Caco-2 (cell line): ENCODE data around the gene BCAN. TPM values are rescaled to one million over a fixed set of nuclear protein-coding genes. Genes with fewer than 3 reads are reported as not detected.

Source experiments
- BruUV-seq: library from RNA; stranded (reverse); fragments of 400-500 nt; replicated peaks from 2 replicates; lab custom pipeline; 2021; lab: Mats Ljungman, UMichigan
- CTCF ChIA-PET: fragments of 300-600 bp; sonication (Branson Sonifier 250); formaldehyde crosslinking; loops from one replicate; lab custom pipeline; 2022; ENCODE audit warnings: antibody characterized with exemption; lab: Charles Lee
- POLR2A ChIA-PET: fragments of 300-600 bp; sonication (Branson Sonifier 250); formaldehyde crosslinking; loops from one replicate; lab custom pipeline; 2022; ENCODE audit warnings: antibody characterized with exemption; lab: Charles Lee
- DNase-seq, 2 experiments: peaks; one replicate each; pipeline versions ENCODE4 v3.0.0 to v3.0.0-alpha.2; 2020 to 2022
- H3K27me3 ChIP-seq: replicated peaks from 2 replicates; pipeline ENCODE4 v1.6.0; 2011; ENCODE audit warnings: low read length; ENCODE audit not compliant: control insufficient read depth, insufficient read depth
- H3K36me3 ChIP-seq: 2 replicates; pipeline ENCODE4 v1.5.1; 2011; ENCODE audit warnings: low read length; ENCODE audit not compliant: control insufficient read depth, insufficient read depth
- H3K4me1 ChIP-seq: fragments of 250-450 bp; sonication (Bioruptor Pico); 2 replicates; pipeline ENCODE4 v1.5.1; 2020; ENCODE audit warnings: mild to moderate bottlenecking
- H3K4me3 ChIP-seq: 2 replicates; pipeline ENCODE4 v1.5.1; 2011; ENCODE audit warnings: low read depth, mild to moderate bottlenecking, control low read depth, low read length
- H3K9me3 ChIP-seq: fragments of 250-450 bp; sonication (Bioruptor Pico); 2 replicates; pipeline ENCODE4 v1.5.1; 2020; ENCODE audit warnings: mild to moderate bottlenecking, moderate library complexity
- H3K27ac Mint-ChIP-seq: one replicate; pipeline ENCODE4 v1.8.0; 2022; ENCODE audit warnings: mixed read lengths; ENCODE audit not compliant: unreplicated experiment
- H3K27me3 Mint-ChIP-seq: one replicate; pipeline ENCODE4 v1.8.0; 2022; ENCODE audit warnings: mixed read lengths; ENCODE audit not compliant: insufficient read depth, unreplicated experiment
- H3K36me3 Mint-ChIP-seq: one replicate; pipeline ENCODE4 v1.8.0; 2022; ENCODE audit warnings: mild to moderate bottlenecking, mixed read lengths; ENCODE audit not compliant: insufficient read depth, unreplicated experiment
- H3K4me1 Mint-ChIP-seq: one replicate; pipeline ENCODE4 v1.8.0; 2022; ENCODE audit warnings: low read depth, mixed read lengths; ENCODE audit not compliant: unreplicated experiment
- H3K4me3 Mint-ChIP-seq: one replicate; pipeline ENCODE4 v1.8.0; 2022; ENCODE audit warnings: mild to moderate bottlenecking, moderate library complexity, mixed read lengths; ENCODE audit not compliant: unreplicated experiment
- H3K9me3 Mint-ChIP-seq: one replicate; pipeline ENCODE4 v1.8.0; 2022; ENCODE audit warnings: mixed read lengths; ENCODE audit not compliant: unreplicated experiment
- intact Hi-C: fragments of 100-400 bp; cut with micrococcal nuclease; formaldehyde crosslinking; loops from one replicate; pipeline ENCODE4 v1.10.0; 2022; ENCODE audit not compliant: unreplicated experiment
- total RNA-seq: library from RNA; stranded (reverse); gene quantifications from 2 replicates; pipeline ENCODE4 v1.2.3, GENCODE V29; 2022
- TF ChIP-seq, protein P1 (sequence below), 2 experiments: fragments of 200-600 bp in 1 of 2; IDR thresholded peaks; 1 replicate in 1 of 2; 2 replicates in 1 of 2; pipeline versions ENCODE4 v1.5.1 to v1.8.0; 2011 to 2022; ENCODE audit warnings: antibody characterized with exemption in 1 of 2, control low read depth in 1 of 2, inconsistent platforms in 1 of 2, low read depth in 1 of 2, low read length in 1 of 2, mild to moderate bottlenecking in 1 of 2, moderate library complexity in 1 of 2; ENCODE audit not compliant: insufficient read depth in 1 of 2, severe bottlenecking in 1 of 2, unreplicated experiment in 1 of 2

Gene BCAN
- total RNA-seq, 1 experiment from 2014 or later = not detected

GRCh38 chr1:156655904-156656516 lies 14.1 kb downstream of the BCAN start:
- TF ChIP-seq, protein P1, sequence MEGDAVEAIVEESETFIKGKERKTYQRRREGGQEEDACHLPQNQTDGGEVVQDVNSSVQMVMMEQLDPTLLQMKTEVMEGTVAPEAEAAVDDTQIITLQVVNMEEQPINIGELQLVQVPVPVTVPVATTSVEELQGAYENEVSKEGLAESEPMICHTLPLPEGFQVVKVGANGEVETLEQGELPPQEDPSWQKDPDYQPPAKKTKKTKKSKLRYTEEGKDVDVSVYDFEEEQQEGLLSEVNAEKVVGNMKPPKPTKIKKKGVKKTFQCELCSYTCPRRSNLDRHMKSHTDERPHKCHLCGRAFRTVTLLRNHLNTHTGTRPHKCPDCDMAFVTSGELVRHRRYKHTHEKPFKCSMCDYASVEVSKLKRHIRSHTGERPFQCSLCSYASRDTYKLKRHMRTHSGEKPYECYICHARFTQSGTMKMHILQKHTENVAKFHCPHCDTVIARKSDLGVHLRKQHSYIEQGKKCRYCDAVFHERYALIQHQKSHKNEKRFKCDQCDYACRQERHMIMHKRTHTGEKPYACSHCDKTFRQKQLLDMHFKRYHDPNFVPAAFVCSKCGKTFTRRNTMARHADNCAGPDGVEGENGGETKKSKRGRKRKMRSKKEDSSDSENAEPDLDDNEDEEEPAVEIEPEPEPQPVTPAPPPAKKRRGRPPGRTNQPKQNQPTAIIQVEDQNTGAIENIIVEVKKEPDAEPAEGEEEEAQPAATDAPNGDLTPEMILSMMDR (IDR thresholded peaks at IDR 0.05; ENCODE audit: insufficient read depth in 1 of 2, low read depth in 1 of 2, low read length in 1 of 2, severe bottlenecking in 1 of 2, unreplicated experiment in 1 of 2) = no peak
- Histone ChIP-seq H3K27me3 (no peaks in the 10 kb centered on the region), H3K4me3 (no peak overlapping the region), H3K9me3 (no peaks in the 10 kb centered on the region), H3K4me1 (peaks cover 11% of the 10 kb centered on the region), H3K36me3 (no peaks in the 10 kb centered on the region)
- Mint-ChIP-seq H3K27ac (no peak overlapping the region), H3K4me3 (no peak overlapping the region), H3K9me3 (no peaks in the 10 kb centered on the region), H3K4me1 (peaks cover 18% of the 10 kb centered on the region), H3K27me3 (peaks cover 9% of the 10 kb centered on the region), H3K36me3 (peaks cover 4% of the 10 kb centered on the region)
- DNase-seq = no peak
- BruUV-seq = no TSS peak
- intact Hi-C loops = no loop called here
- ChIA-PET CTCF (interaction anchor here (1.0 to 1.2 kb wide), 2 partner anchors 13 to 31 kb away, joined by 3 read pairs; no protein-coding TSS in a partner anchor), POLR2A (no interaction called here)

GRCh38 chr1:156656806-156657740 lies 15.2 kb downstream of the BCAN start:
- H3K4me3 ChIP-seq = no peak overlapping the region
- no peak overlapping the region for H3K4me3 Mint-ChIP-seq
- H3K4me1 ChIP-seq = peaks cover 17% of the 10 kb centered on the region
- no peaks in the 10 kb centered on the region for H3K9me3 ChIP-seq
- intact Hi-C loops = loop anchor here (1.0 kb wide), 1 partner anchor 30 kb away; no protein-coding TSS in a partner anchor
- no peak overlapping the region for H3K27ac Mint-ChIP-seq
- no peaks in the 10 kb centered on the region for H3K36me3 ChIP-seq
- peak in 1 of 2 experiments; percentile 82 for DNase-seq
- H3K27me3 Mint-ChIP-seq = peaks cover 8% of the 10 kb centered on the region
- H3K27me3 ChIP-seq = no peaks in the 10 kb centered on the region
- CTCF ChIA-PET = interaction anchor here (1.0 to 1.5 kb wide), 4 partner anchors 20 to 33 kb away, joined by 3 to 6 read pairs (median 5); partner anchors contain the start of gene NES
- POLR2A ChIA-PET = no interaction called here
- H3K36me3 Mint-ChIP-seq = peaks cover 4% of the 10 kb centered on the region
- peaks cover 26% of the 10 kb centered on the region for H3K4me1 Mint-ChIP-seq
- TF ChIP-seq, protein P1 (IDR thresholded peaks at IDR 0.05; ENCODE audit: insufficient read depth in 1 of 2, low read depth in 1 of 2, low read length in 1 of 2, severe bottlenecking in 1 of 2, unreplicated experiment in 1 of 2) = peak; percentile 95 to 96
- H3K9me3 Mint-ChIP-seq = no peaks in the 10 kb centered on the region
- BruUV-seq = no TSS peak

DNA sequence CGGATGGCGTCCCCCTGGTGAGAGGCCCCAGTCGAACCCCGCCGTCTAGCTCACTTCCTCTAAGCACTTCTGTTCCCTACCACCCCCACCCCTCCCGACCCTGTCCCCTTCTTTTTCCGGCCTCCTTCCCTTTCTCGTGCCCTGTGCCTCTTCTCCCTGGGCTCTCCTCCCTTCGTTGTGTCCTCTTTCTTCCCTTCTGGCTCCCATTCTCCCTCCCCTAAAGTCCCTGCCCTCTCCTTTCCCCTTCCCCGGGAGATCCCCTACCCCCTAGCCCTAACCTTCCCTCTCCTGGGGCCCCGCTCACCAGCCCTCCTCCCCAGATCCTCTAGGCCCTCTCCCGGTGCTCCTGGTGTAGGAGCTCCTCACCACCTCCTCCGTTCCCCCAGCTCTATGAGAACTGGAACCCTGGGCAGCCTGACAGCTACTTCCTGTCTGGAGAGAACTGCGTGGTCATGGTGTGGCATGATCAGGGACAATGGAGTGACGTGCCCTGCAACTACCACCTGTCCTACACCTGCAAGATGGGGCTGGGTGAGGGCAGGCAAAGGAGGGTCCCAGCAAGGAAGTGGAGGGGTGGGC lies 15.9 kb downstream of the BCAN start:
- CTCF ChIA-PET = interaction anchor here (0.6 to 1.5 kb wide), 4 partner anchors 19 to 34 kb away, joined by 5 to 6 read pairs (median 5); partner anchors contain the start of gene NES
- peaks cover 24% of the 10 kb centered on the region for H3K4me1 ChIP-seq
- Mint-ChIP-seq H3K36me3 (peaks cover 4% of the 10 kb centered on the region), H3K27me3 (peaks cover 7% of the 10 kb centered on the region), H3K4me3 (no peak overlapping the region), H3K27ac (no peak overlapping the region), H3K9me3 (no peaks in the 10 kb centered on the region), H3K4me1 (peaks cover 31% of the 10 kb centered on the region)
- no peaks in the 10 kb centered on the region for H3K9me3 ChIP-seq
- DNase-seq = no peak
- TF ChIP-seq, protein P1 (IDR thresholded peaks at IDR 0.05; ENCODE audit: insufficient read depth in 1 of 2, low read depth in 1 of 2, low read length in 1 of 2, severe bottlenecking in 1 of 2, unreplicated experiment in 1 of 2) = no peak
- no peaks in the 10 kb centered on the region for H3K36me3 ChIP-seq
- H3K27me3 ChIP-seq = no peaks in the 10 kb centered on the region
- intact Hi-C loops = loop anchor here (1.0 kb wide), 1 partner anchor 31 kb away; no protein-coding TSS in a partner anchor
- BruUV-seq = no TSS peak
- POLR2A ChIA-PET = no interaction called here
- no peak overlapping the region for H3K4me3 ChIP-seq
